Right lobe of liver (tissue), 4 donors: ENCODE results near the gene SLC24A3.

ENCODE experiments used
- CTCF ChIP-seq, 4 donors: fragments of 200-600 bp in 3 of 4; fragments of 450-650 bp in 1 of 4; IDR thresholded peaks; one replicate each; pipeline versions ENCODE4 v1.5.1 to v1.8.0; 2016 to 2022; ENCODE audit warnings: antibody characterized with exemption in 4 of 4, mild to moderate bottlenecking in 2 of 4
- POLR2A ChIP-seq: fragments of 450-650 bp; IDR thresholded peaks from one replicate; pipeline ENCODE4 v1.6.1; 2017; ENCODE audit warnings: antibody characterized with exemption, mild to moderate bottlenecking
- donor health status: DM: no; HTN: no; CAD: no.
- donor health status: DM: no; HTN: no; CAD: no.
- donor health status: DM: no; HTN: yes; CAD: no.

- TF ChIP-seq CTCF (IDR thresholded peaks at IDR 0.05) (no peak), POLR2A (no peak)
Observed at GRCh38 chr20:19504251-19504650, 291.8 kb downstream of the SLC24A3 start.
